T-helper 9 cell (primary cell): Measurements from ENCODE around the gene CNN2.

ENCODE experiments used
- DNase-seq: peaks from one replicate; pipeline ENCODE4 v3.0.0-alpha.2; 2020

The CNN2 gene

GRCh38 chr19:1068009-1069001 is 41.9 kb downstream of the CNN2 start:
- peak; percentile 56 for DNase-seq

- peak; percentile 57 for DNase-seq
These were observed 42.8 kb downstream of the CNN2 start for GRCh38 chr19:1069009-1069779.

- DNase-seq: no peak
These were observed 44.1 kb downstream of the CNN2 start for GRCh38 chr19:1070576-1070930.

DNA sequence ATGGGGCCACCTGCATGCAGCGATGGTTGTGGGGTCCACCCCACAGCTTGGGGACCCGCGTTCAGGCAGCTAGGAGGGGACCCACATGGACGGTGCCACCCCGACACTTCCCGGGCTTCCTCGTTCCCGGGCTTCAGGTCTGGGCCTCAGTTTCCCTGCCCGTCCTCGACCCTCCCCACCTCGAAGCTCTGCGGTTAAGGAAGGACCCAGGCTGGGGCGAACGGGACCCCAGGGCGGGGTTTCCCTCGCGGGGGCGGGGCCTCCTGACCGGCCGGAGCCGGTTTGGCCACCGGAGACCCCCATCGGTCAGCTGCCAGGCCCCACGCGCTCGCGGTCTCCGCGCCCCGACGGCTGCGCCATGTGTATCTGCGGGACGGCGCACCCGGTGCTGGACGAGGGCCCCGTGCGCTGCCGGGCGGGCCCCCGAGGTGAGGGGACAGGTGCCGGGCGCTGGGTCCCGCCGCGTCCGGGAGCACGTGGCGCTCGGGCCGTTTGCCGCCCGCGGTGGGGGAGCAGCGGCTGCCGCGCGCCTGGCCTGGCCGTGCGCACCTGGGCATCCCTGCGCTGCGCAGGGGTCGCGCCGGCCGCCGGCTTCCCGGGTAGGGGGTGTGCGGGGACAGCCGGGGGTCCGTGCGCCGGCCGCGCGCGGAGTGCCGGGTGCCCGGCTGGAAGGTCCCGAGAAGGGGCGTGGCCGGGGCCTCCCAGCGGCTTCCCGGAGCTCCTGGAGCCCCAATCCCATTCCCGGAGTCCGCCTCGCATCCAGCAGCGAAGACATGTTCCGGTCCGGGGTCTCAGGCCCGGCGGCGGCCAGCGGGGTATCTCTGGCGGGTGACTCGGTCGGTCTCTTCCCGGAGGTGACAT is 44.8 kb downstream of the CNN2 start:
- no peak for DNase-seq

DNA sequence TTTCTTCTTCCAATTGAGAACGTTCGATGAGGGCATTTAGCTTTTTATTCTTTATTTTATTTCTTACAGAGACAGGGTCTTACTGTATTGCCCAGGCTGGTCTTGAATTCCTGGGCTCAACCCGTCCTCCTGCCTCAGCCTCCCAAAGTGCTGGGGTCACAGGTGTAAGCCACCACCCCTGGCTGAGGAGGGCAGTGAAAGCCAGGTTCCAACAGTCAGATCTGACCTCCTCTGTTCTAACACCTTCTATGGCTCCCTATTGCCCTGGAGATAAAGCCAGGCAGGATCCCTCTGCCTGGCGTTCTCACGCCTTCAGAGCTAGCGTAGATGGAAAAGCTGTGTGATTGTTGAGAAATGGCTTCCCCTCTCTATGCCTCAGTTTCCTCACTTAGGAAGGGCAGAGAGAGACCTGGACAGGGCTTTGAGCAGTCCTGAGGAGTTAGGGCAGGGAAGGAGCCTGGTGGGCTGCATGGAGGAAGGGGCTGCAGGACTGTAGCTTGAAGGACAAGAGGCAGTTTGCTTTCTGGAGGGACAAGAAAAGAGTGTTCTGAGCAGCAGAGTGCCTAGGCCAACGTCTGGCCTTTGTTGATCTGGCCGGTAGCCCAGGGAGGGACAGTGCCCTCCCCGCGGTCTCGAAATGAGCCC is 46.1 kb downstream of the CNN2 start:
- DNase-seq: no peak

DNA sequence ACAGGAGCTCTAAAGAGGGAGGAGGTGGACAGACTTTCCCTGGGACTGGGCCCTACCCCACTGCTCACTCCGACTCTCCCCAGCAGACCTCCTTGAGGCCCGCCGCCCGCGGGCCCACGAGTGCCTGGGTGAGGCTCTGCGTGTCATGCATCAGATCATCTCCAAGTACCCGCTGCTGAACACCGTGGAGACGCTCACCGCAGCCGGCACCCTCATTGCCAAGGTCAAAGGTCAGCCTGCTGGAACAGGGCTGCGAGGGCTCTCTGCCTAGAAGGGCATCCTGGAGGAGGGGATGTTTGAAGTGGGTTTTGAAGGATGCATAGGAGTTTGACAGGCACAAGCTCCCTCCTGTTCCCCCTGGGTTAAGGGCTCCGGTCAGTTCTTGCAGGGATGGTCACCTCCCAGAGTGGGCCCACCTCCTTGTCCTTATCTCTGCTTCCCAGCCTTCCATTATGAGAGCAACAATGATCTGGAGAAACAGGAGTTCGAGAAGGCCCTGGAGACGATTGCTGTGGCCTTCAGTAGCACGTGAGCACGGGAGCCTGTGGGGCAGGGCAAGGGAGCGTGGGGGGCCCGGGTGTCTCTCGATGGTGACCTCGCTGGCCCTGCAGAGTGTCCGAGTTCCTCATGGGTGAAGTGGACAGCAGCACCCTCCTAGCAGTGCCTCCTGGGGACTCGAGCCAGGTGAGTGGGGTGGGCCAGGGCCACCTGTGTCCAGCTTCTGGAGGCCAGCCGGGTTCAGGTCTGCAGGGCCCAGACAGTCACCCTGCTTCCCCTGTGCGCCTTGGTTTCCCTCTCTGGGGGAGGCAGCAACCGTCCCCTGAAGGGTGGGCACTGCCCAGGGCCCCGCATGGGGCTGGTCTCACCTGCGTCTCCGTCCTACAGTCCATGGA is 46.9 kb downstream of the CNN2 start:
- no peak for DNase-seq

- no peak for DNase-seq
These were observed 47.6 kb downstream of the CNN2 start for GRCh38 chr19:1073956-1074517.

DNA sequence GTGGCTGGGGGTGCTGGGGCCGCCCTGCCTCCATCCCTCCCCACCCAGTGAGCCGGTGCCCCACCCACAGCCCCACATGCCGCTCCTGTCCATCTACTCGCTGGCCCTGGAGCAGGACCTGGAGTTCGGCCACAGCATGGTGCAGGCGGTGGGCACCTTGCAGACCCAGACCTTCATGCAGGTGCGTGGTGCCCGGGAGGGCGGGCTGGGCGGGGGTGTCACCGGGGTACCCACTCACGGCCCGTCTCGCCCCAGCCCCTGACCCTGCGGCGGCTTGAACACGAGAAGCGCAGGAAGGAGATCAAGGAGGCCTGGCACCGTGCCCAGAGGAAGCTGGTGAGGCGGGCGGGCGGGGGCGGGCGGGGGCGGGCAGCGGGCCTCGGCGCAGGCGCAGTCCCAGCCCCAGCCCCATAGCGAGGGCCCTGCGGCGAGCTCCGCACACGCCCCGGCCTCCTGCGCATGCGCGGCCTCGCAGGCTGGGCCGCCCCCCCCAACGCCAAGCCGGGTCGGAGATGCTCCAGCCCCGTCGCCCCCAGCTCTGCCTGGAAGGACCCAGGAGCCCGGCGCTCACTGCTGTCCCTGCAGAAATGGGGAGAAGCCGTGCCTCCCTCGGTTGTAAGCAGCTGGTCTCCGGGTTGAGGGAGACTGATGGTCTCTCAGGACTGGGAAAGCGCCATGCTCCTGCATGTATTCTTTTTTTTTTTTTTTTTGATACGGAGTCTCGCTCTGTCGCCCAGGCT is 48.3 kb downstream of the CNN2 start:
- DNase-seq: peak; percentile 99

DNA sequence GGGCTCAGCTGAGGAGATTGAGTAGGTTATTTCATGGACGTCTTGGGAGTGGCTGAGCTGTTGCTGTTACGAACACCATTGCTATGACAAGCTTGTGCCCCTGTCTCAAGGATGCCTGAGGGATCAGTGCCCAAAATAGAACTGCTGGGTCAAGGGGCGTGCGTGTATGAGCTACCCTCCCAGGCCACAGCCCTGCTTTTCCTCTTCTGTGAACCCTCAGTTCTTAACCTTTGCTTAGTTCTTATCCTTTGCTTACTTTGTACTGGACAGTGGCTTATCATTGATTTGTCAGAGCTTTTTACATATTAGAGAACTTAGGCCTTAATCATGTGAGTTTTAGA is 49.6 kb downstream of the CNN2 start:
- DNase-seq: no peak

DNA sequence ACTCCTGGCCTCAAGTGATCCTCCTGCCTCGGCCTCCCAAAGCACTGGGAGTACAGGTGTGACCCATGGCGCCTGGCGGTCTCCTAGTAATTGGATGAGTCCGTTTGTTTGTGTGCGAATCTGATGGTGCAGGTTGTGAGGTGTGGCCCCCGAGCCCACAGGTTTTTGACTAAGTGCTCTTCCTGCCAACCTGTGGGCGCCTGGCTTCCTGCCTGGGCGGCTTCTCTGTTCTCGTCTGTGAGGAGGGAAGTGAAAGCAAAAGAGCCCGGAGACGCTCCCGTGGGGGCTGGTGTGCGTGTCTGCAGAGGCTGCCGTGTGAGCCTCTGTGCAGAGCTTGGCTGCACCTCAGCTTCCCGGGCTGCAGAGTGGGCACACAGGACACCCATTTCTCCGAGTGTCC is 50.5 kb downstream of the CNN2 start:
- peak; percentile 86 for DNase-seq

DNA sequence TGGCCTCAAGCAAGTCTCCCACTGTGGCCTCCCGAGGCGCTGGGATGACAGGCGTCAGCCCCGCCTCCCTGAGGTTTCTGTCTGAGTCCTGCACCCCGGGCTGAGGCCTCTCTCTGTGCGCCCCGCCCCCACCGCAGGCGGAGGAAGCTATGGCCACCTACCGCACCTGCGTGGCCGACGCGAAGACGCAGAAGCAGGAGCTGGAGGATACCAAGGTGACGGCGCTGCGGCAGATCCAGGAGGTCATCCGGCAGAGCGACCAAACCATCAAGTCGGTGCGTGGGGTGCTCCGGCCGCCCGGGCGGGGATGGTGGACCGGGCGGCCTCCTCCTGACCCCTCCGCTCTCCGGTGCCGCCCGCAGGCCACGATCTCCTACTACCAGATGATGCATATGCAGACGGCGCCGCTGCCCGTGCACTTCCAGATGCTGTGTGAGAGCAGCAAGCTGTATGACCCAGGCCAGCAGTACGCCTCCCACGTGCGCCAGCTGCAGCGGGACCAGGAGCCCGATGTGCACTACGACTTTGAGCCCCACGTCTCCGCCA is 53.2 kb downstream of the CNN2 start:
- DNase-seq: no peak

DNA sequence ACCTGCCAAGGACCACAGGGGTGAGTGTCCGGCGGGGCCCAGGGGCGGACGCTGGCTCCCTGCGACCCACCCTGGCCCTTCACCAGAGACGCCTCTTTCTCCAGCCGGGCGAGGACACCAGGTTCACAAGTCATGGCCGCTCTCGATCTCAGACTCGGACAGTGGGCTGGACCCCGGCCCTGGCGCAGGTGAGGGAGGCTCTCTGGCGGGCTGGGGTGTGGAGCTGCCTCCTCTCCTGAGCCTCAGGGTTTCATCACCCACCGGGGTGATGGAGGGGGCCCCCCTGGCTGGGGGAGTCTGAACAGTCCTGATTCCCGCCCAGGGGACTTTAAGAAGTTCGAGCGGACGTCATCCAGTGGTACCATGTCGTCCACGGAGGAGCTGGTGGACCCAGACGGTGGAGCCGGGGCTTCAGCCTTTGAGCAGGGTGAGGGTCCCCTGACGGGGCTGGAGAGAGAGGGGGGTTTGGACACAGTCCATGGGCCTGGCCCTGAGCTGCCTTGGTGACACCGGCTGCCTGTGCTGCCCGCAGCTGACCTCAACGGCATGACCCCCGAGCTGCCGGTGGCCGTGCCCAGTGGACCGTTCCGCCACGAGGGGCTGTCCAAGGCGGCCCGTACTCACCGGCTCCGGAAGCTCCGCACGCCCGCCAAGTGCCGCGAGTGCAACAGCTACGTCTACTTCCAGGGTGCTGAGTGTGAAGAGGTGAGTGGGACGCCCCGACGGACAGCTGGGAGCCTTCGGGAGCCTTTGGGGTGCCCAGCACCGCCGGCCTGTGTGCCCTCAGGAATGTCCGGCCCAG is 54.2 kb downstream of the CNN2 start:
- DNase-seq: no peak

- DNase-seq: no peak
These were observed 55.1 kb downstream of the CNN2 start for GRCh38 chr19:1081301-1082164.

DNA sequence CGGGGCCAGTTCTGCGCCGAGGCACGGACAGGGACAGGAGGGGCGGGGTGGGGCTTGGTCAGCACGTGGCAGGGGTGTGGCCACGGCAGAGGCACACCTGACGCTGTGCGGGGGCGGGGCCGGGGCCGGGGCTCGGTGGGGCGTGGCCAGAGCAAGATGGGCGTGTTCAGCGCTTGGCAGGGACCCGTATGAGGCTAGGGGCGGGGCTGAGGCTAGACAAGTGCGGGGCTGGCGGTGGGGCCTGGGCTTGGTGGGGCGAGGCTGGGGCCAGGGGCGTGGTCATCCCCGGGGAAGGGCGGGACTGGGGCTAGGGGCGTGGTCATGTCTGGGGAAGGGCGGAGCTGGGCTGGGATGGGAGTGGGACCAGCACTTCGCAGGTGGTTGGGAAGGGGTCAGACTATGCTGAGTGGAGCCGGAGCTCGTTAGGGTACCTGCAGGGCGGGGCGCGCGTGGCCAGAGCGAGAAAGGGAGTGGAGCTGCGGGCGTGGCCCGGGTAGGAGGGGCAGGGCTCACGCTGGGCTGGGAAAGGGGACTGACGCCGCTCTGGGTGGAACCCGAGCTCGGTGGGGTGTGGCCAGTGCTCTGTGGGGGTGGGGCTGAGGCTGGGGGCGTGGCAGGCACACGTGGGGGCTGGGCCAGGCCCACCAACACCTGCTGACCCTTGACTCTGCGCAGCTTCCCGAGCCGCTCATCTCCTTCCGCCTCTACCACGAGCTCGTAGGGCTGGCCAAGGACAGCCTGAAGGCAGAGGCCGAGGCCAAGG is 55.9 kb downstream of the CNN2 start:
- peak; percentile 79 for DNase-seq

- no peak for DNase-seq
These were observed 56.8 kb downstream of the CNN2 start for GRCh38 chr19:1082928-1083816.
